ENCODE data around the gene SHH.
"Not testable (repeated sequence)": the region's sequence is repeated elsewhere in the genome, so short reads cannot be mapped to it uniquely, and the experiment has no call there.

Gene SHH

GRCh38 chr7:155818820-155819168 lies 6.5 kb upstream of the SHH start:
- DNase-seq, result no peak

GRCh38 chr7:155818154-155818819 lies 6.0 kb upstream of the SHH start:
- no peak for DNase-seq

- not testable (repeated sequence) for DNase-seq
These were observed 5.3 kb upstream of the SHH start for GRCh38 chr7:155817515-155817914.

GRCh38 chr7:155816996-155817395 lies 4.7 kb upstream of the SHH start:
- no peak for DNase-seq

- DNase-seq, result no peak
These were observed 3.9 kb upstream of the SHH start for GRCh38 chr7:155816192-155816508.

GRCh38 chr7:155815332-155816191 lies 3.3 kb upstream of the SHH start:
- no peak for DNase-seq

GRCh38 chr7:155814316-155815276 lies 2.3 kb upstream of the SHH start:
- no peak for DNase-seq

- no peak for DNase-seq
These were observed 1.5 kb upstream of the SHH start for GRCh38 chr7:155813546-155814315.

- no peak for DNase-seq
These were observed 862 bp upstream of the SHH start for GRCh38 chr7:155813125-155813524.

GRCh38 chr7:155811560-155811894 lies 736 bp downstream of the SHH start:
- no peak for DNase-seq

GRCh38 chr7:155810770-155811559 lies 1.3 kb downstream of the SHH start:
- no peak for DNase-seq

- DNase-seq, result no peak
These were observed 2.1 kb downstream of the SHH start for GRCh38 chr7:155809947-155810769.

GRCh38 chr7:155809332-155809946 lies 2.8 kb downstream of the SHH start:
- no peak for DNase-seq

- DNase-seq, result no peak
These were observed 3.5 kb downstream of the SHH start for GRCh38 chr7:155808549-155809331.

GRCh38 chr7:155807789-155808548 lies 4.3 kb downstream of the SHH start:
- no peak for DNase-seq

GRCh38 chr7:155807065-155807671 lies 5.1 kb downstream of the SHH start:
- no peak for DNase-seq

GRCh38 chr7:155806096-155806871 lies 6.0 kb downstream of the SHH start:
- DNase-seq, result no peak

- no peak for DNase-seq
These were observed 6.5 kb downstream of the SHH start for GRCh38 chr7:155805826-155806095.

Data from KG1 (cell line).